Fibroblast of the aortic adventitia (primary cell): ENCODE data around the gene MAP3K14. TPM values are rescaled to one million over a fixed set of nuclear protein-coding genes. Genes with fewer than 3 reads are reported as not detected.
A peak's percentile ranks its signal among the peaks of the same experiment; 100 is the strongest.

ENCODE experiments used
- DNase-seq: peaks from one replicate; pipeline ENCODE4 v3.0.0-alpha.2; 2010; ENCODE audit warnings: low read depth
- H3K4me3 ChIP-seq: 2 replicates; pipeline ENCODE4 v1.5.1; 2011; ENCODE audit warnings: low read depth, mild to moderate bottlenecking, control low read depth, low read length, moderate library complexity
- CTCF ChIP-seq: IDR thresholded peaks from 2 replicates; pipeline ENCODE4 v1.5.1; 2011; ENCODE audit warnings: mild to moderate bottlenecking, low read length, control low read depth, inconsistent platforms; ENCODE audit not compliant: insufficient read depth
- total RNA-seq: library from RNA; depleted of rRNA; stranded (reverse); fragments of >200 nt; gene quantifications from 2 replicates; pipeline ENCODE4 v1.2.3, GENCODE V29; 2012; ENCODE audit warnings: low replicate concordance

The MAP3K14 gene
- total RNA-seq, 1 donor: 3.3 TPM

GRCh38 chr17:45230787-45231480 lies 85.9 kb downstream of the MAP3K14 start:
- TF ChIP-seq CTCF: no peak
- H3K4me3 ChIP-seq: no peak overlapping the region
- peak; percentile 64 for DNase-seq

GRCh38 chr17:45230410-45230786 lies 86.4 kb downstream of the MAP3K14 start:
- no peak overlapping the region for H3K4me3 ChIP-seq
- DNase-seq: no peak
- TF ChIP-seq CTCF: no peak

- TF ChIP-seq CTCF: no peak
- DNase-seq: no peak
- no peak overlapping the region for H3K4me3 ChIP-seq
Measured at GRCh38 chr17:45229681-45230409, 87.0 kb downstream of the MAP3K14 start.

GRCh38 chr17:45228763-45229539 lies 87.9 kb downstream of the MAP3K14 start:
- DNase-seq: peak; percentile 93
- no peak overlapping the region for H3K4me3 ChIP-seq
- no peak for TF ChIP-seq CTCF

- no peak for DNase-seq
- TF ChIP-seq CTCF: no peak
- H3K4me3 ChIP-seq: no peak overlapping the region
Measured at GRCh38 chr17:45227926-45228762, 88.7 kb downstream of the MAP3K14 start.

GRCh38 chr17:45227101-45227925 lies 89.5 kb downstream of the MAP3K14 start:
- TF ChIP-seq CTCF: no peak
- no peak overlapping the region for H3K4me3 ChIP-seq
- no peak for DNase-seq
